ENCODE measurements around the gene INHBC. TPM values are rescaled to one million over a fixed set of nuclear protein-coding genes. Genes with fewer than 3 reads are reported as not detected.

INHBC gene
- total RNA-seq, 1 experiment from 2014 or later = not detected

DNA sequence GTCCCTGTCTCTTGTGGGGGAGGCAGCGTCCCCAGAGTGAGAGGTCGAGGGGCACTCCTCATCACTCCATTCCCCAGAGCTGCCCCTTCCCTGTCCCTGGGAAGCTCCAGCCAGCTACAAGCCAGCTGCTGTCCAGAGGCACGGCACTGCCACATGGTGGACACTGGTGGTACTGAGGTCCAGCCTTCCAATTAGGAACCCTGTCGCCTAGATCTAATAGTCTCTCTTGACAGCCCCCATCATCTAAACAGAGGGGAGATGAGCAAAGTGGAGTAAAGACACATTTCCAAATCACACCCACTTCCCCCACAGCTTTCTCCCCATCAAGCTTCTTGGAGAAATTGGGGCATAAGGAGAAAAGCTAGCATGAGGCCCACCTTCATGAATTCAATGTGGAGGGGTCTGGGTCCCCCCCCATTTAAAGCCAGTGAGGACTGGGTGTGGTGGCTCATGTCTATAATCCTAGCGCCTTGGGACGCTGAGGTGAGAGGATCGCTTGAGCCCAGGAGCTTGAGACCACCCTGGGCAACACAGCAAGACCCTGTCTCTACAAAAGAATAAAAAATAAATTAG, 18.4 kb downstream of the INHBC start:
- peak; percentile 78 for DNase-seq (ENCODE audit: extremely low read depth, low read depth)

DNA sequence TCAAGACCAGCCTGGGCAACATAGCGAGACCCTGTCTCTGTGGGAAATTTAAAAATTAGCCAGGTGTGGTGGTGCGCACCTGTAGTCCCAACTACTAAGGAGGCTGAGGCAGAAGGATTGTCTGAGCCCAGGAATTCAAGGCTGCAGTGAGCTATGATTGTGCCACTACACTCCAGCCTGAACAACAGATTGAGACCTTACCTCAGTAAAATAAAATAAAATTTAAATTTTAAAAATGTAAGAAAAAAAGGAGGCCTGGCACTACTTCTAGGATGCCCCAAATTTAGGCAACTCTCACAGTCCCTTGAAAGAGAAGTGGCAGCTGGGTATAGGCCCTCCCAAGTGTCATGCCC, 19.6 kb downstream of the INHBC start:
- no peak for DNase-seq (ENCODE audit: extremely low read depth, low read depth)

DNA sequence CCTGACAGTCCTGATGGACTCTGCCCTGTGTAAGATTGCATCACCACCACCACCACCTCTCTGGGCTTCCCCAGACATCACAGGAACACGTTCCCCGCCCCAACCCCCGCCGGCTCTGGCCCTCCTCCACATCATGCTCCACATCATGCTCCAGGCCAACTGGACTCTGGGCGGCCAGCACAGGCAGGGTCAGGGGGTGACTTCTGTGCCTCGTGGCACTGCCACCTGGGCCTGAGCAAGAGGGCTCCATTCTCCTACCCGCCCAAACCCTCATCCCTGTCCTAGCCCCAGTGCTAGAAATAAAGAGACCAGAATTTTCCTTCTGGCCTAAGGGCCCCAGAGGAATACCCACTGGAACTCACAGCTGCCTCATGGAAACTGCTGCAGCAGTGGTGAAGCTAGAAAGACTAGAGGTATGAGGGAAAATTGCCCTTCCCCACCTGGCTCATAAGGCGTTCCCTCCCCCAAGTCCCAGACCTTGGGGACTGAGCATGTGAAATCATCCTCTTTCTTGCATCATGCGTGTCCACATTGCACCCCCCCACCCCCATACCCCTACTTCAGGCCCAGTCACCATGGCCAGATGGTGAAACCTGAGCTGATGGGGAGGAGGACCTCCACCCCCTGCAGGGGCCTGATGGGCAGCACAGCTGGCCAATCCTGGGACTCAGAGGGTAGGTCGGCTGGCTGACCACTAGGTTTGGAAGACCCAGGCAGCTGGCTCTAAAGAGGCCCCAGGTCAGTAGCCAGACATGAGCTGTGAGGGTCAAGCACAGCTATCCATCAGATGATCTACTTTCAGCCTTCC, 20.2 kb downstream of the INHBC start, which contains the start of gene INHBE:
TSS of gene INHBE (plus strand) at position 742 of the 808 bp plus-strand sequence. CDS start 230 bp downstream, outside the sequence.
- peak; percentile 42 for DNase-seq (ENCODE audit: extremely low read depth, low read depth)

DNA sequence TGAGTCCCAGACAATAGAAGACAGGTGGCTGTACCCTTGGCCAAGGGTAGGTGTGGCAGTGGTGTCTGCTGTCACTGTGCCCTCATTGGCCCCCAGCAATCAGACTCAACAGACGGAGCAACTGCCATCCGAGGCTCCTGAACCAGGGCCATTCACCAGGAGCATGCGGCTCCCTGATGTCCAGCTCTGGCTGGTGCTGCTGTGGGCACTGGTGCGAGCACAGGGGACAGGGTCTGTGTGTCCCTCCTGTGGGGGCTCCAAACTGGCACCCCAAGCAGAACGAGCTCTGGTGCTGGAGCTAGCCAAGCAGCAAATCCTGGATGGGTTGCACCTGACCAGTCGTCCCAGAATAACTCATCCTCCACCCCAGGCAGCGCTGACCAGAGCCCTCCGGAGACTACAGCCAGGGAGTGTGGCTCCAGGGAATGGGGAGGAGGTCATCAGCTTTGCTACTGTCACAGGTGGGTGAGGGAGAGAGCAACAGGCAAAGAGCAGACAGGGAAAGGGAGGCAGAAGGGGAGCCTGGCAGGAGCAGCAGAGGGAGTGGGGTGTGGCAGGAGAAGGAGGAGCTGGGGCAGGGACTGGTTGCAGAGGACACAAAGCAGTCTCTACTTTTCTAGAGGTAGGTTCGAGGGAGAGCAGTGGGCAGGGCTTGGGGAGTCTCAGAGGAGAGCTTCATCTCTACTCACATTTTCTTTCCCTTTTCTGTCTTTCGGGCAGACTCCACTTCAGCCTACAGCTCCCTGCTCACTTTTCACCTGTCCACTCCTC, 21.0 kb downstream of the INHBC start:
- DNase-seq (ENCODE audit: extremely low read depth, low read depth) = no peak

DNA sequence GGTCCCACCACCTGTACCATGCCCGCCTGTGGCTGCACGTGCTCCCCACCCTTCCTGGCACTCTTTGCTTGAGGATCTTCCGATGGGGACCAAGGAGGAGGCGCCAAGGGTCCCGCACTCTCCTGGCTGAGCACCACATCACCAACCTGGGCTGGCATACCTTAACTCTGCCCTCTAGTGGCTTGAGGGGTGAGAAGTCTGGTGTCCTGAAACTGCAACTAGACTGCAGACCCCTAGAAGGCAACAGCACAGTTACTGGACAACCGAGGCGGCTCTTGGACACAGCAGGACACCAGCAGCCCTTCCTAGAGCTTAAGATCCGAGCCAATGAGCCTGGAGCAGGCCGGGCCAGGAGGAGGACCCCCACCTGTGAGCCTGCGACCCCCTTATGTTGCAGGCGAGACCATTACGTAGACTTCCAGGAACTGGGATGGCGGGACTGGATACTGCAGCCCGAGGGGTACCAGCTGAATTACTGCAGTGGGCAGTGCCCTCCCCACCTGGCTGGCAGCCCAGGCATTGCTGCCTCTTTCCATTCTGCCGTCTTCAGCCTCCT, 21.6 kb downstream of the INHBC start:
- no peak for DNase-seq (ENCODE audit: extremely low read depth, low read depth)

DNA sequence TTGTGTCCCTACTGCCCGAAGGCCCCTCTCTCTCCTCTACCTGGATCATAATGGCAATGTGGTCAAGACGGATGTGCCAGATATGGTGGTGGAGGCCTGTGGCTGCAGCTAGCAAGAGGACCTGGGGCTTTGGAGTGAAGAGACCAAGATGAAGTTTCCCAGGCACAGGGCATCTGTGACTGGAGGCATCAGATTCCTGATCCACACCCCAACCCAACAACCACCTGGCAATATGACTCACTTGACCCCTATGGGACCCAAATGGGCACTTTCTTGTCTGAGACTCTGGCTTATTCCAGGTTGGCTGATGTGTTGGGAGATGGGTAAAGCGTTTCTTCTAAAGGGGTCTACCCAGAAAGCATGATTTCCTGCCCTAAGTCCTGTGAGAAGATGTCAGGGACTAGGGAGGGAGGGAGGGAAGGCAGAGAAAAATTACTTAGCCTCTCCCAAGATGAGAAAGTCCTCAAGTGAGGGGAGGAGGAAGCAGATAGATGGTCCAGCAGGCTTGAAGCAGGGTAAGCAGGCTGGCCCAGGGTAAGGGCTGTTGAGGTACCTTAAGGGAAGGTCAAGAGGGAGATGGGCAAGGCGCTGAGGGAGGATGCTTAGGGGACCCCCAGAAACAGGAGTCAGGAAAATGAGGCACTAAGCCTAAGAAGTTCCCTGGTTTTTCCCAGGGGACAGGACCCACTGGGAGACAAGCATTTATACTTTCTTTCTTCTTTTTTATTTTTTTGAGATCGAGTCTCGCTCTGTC, 22.3 kb downstream of the INHBC start:
- no peak for DNase-seq (ENCODE audit: extremely low read depth, low read depth)

DNA sequence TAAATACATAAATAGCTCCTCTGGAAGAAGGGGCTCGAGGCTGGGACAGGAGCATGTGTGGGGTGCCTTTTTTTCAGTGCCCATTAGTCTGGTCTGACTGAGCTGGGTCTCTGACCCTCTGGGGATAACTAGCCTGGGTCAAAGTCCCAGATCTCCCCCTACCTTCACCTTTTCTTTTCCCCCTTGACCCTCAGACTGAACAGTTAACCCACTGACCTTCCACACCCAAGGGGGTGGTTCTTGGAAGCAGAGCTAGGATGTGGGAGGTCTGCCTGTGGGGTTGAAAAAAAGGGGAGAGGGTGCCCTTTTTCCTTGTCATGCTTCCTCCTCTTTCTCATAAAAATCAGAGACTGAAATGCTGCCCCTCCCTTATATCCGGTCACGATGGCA, 24.1 kb downstream of the INHBC start:
- no peak for DNase-seq (ENCODE audit: extremely low read depth, low read depth)

DNA sequence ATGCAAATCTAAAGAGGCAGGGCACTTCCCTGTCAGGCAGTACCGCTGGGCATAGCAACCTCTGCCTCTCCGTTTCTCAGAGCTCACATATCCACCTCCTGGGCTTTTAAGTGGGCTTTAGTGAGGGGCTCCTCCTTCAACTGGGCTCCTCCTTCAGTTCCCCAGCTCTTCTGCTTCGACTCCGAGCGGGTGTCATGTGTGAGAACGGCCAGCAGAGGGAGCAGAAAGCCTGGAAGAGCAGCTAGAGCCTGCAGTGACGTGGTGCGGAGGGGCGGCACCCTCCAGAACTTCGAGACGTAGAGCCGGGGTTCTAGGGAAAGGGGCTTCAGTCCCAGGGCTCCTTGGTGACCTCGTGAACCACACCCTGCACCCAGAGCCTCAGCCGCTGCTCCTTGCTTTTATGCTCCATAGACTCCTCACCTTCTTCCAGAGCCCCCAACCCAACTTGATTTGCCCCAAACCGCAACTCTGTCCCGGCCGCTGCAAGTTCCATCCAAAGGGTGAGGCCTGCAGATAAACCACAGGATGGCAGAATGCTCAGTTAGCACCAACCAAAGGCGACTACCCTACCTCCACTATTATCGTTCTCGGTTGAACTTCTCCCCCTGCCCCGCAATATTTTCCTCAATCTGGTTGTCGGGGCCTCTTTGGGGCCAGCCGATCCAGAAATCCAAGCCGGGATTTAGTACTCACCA, 24.6 kb downstream of the INHBC start:
- DNase-seq (ENCODE audit: extremely low read depth, low read depth) = peak; percentile 94

DNA sequence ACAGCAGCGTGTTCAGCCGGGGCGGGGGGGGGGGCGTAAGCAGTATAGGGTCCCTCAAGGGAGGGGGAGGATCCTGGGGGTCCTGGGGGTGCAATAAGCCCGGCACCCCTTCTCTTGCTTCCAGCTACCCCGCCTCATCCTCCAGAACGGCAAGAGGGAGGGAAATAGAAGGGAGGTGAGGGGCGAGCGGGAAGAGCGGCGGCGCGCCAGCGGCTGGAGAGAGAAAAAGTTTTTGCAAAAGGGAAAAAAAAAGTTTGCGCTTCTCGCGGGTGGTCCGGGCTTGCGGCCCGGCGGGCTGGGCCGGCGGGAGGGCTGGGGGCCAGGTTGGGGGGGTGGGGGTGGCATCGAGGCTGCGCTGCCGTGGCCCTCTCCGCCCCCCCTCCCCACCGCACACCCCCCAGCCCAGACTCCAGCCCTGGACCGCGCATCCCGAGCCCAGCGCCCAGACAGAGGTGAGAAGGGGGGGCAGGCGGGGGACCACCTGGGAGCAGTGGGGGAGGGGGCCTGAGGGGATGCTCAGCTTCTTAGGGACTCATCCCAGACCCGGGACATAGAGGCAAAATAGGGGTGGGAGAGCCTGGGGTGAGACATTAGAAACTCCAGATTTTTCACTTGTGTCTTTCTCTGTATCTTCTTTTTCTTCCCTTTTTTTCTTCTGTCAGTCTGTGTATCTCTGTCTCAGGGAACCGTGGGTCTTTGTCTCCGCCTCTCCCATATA, 25.3 kb downstream of the INHBC start, which contains the start of gene GLI1:
TSS of gene GLI1 (plus strand) at position 36 of the 718 bp plus-strand sequence. CDS start 3,907 bp downstream, outside the sequence.
- DNase-seq (ENCODE audit: extremely low read depth, low read depth) = no peak

DNA sequence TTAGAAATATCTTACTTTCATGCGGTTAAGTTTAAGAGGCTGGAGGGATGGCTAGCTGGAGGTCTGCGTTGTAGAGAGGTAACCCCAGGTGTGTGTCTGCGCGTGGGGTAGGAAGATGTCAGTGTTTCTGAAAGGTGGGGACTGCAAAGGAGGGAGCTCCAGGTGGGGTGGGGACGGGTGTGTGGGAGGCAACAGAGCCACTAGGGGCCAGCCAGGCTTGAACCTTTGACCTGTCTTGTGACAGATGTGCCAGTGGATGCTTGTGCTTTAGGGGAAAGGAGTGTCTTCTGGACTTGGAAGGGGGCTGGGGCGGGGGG, 25.8 kb downstream of the INHBC start:
- DNase-seq (ENCODE audit: extremely low read depth, low read depth) = no peak

DNA sequence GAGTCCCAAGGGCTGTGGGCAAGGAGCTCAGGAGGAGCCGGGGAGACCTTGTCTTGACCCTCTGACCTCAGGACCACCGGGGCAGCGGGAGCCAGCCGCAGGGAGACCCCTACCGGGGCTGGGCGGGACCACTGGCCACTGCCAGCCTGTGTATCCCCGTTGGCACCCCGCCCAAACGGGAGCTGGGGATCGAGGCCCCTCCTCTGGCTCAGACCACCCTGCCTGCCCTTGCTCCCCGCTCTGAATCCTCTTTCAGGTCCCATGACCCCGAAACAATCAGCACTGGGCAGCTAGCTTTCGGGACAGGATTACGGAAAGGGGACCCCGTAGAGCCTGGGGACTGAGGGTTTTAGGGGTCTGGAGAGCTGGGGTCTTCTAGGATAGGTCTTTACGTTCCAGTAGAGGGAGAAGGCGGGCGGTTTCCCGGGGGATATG, 26.3 kb downstream of the INHBC start:
- no peak for DNase-seq (ENCODE audit: extremely low read depth, low read depth)

DNA sequence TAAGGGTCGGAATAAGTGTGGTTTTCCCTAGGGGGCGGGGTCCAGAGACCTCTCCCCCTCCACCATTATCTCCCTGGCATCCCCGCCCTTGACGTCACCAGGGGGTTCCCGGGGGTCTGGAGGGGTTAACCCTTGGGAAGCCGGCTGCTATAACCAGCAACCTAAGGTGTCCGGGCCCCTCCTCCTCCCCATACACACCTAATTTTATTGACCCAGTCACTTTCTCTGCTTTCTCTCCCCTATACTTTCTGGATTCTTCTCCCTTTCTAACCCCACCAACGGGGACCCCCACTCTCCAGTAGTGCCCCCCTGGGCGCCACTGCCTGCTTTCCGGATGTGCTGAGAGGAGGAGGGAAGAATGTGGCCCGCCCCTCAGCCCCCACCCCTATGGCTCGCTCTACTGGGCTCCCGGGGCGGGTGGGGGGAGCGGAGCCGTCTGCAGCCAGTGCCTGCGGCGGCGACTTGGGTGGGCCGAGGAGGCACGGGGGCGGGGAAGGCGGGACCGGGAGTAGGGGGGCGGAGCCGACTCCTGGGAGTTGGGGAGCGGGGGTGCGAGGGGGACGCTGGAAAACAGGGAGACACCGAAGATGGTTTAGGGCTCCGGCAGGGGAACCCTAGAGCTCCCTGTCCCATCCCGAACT, 26.8 kb downstream of the INHBC start:
- peak; percentile 36 for DNase-seq (ENCODE audit: extremely low read depth, low read depth)

DNA sequence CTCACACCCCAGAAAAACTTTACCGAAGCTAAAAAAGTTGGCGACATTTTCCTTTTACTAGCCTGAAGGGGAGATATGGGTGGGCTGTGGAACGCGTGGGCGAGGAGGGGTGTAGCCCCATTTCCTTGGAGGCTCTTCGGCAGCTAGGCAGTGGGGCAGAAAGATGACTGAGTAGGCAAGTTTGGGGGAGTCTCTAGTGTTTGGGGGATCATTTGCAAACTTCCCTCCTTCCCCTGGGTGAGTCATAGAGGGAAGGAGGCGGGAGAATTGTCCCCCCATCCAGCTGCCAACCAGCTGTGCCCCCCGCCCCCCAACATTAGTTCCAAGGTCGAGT, 27.3 kb downstream of the INHBC start:
- no peak for DNase-seq (ENCODE audit: extremely low read depth, low read depth)

DNA sequence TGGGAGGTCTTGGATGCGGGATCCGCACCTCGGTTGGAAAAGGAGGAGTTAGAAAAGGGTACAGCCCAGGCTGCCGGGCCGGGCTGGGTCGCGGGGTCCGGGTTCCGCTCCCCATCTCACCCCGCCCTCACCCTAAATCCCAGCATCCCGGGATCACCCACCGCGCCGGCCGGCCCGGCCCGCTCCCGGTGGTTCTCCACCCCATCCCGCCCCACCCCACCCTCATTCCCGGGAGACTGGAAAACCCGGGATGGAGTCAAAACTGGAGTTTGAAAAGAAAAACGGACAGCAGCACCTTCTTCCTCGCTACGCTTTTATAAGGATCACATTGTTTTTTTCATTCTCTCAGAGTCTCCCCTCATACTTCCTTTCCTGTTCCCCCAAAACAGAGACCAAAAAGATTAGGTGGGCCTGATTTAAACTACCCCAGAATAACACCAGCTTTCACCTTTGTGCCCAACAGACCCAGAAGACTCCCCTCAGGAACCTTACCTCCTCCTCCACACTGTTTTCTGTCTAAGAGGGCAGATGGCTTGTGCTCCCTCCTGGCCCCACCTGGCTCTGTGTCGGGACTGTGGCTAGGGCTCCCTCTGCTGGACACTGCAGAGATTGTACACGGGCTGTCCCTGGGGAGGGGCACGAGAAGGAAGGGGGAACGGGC, 27.8 kb downstream of the INHBC start:
- peak; percentile 92 for DNase-seq (ENCODE audit: extremely low read depth, low read depth)

DNA sequence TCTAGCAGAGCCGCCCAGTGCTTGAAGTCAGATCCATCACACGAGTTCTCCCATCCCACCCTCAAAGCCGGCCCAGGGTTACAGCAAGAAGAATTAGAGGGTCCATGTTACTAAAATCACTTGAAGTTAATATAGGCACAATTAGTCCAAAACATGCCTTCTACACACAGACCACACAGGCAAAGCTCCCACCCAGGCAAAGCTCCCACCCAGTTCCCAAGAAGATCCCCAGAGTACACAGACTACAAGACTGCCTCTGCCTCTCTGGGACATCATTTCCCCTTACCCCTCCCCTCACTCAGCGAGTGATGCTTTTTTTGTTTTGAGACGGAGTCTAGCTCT, 28.3 kb downstream of the INHBC start:
- no peak for DNase-seq (ENCODE audit: extremely low read depth, low read depth)

DNA sequence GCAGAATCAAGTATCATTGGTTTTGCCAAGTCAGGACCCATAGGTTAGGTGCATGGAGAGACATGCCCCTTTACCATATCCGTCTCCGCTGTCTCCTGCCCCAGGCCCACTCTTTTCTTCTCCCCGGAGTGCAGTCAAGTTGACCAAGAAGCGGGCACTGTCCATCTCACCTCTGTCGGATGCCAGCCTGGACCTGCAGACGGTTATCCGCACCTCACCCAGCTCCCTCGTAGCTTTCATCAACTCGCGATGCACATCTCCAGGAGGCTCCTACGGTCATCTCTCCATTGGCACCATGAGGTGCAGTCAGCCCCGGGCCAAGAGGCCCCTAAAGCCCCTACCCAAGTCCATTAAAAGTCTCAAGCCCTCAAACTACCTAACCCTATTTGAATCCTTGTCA, 30.0 kb downstream of the INHBC start:
- DNase-seq (ENCODE audit: extremely low read depth, low read depth) = no peak

DNA sequence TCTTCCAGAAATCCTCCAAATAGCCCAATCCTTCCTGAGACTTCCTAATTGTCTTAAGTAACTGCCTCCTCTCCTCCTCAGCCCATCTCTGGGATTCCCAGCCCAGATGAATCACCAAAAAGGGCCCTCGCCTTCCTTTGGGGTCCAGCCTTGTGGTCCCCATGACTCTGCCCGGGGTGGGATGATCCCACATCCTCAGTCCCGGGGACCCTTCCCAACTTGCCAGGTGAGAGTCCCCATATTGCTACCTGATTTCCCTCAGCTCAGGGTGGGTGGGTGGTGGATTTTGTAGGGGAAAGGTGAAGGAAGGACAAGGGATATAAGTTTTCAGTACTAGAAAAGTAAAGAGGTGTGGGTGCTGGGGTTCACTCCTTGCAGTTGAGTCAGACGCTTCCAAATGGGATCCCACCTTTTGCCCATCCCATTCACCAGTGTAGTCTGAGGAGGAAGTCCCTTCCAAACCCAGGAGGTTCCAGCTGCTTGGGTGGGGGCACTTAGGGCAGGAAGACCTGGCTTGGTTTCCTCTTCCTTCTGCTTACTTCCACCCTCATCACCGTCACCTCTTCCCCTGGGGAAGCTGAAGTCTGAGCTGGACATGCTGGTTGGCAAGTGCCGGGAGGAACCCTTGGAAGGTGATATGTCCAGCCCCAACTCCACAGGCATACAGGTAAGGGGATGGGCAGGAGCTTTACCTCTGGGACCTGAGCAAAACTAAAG, 30.6 kb downstream of the INHBC start:
- no peak for DNase-seq (ENCODE audit: extremely low read depth, low read depth)
